Measurements from ENCODE around the gene OTUD6A. TPM values are rescaled to one million over a fixed set of nuclear protein-coding genes. Genes with fewer than 3 reads are reported as not detected.
"Not testable (repeated sequence)": the region's sequence is repeated elsewhere in the genome, so short reads cannot be mapped to it uniquely, and the experiment has no call there.

Gene OTUD6A
- total RNA-seq, 3 donors from 2014 or later, result not detected

- no peaks in the 10 kb centered on the region for H3K27me3 Mint-ChIP-seq (ENCODE audit: low read depth)
- H3K9me3 Mint-ChIP-seq, result no peaks in the 10 kb centered on the region
- ATAC-seq (no peak), DNase-seq (no peak)
- no peak overlapping the region for H3K4me3 Mint-ChIP-seq
- H3K4me1 Mint-ChIP-seq (ENCODE audit: low read depth), result no peaks in the 10 kb centered on the region
- H3K36me3 Mint-ChIP-seq (ENCODE audit: insufficient read depth), result no peaks in the 10 kb centered on the region
Measured at GRCh38 chrX:70079870-70080269, 17.6 kb downstream of the OTUD6A start.

DNA sequence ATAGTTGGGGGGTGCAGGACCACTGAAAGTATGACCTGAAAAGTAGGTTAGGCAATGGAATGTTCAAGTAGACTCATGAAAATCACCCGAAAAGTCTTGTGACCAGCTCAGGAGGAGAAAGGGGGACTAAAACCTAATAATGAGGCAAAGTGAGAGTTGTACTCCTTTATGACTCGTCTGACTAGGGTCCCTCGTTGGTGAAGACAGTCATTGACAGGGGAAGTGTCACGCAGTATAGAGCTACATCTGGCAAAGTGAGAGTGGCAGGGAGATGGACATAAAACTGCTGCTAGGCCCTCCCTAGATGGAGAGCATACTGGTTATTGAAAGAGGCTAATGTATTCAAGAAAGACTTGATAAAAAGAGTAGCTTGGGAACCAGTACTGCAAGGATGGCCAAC is 20.5 kb downstream of the OTUD6A start:
- Mint-ChIP-seq H3K36me3 (ENCODE audit: insufficient read depth) (no peaks in the 10 kb centered on the region), H3K9me3 (no peaks in the 10 kb centered on the region), H3K27me3 (ENCODE audit: low read depth) (no peaks in the 10 kb centered on the region), H3K4me3 (no peak overlapping the region), H3K4me1 (ENCODE audit: low read depth) (no peaks in the 10 kb centered on the region)
- no peak for ATAC-seq
- no peak for DNase-seq

DNA sequence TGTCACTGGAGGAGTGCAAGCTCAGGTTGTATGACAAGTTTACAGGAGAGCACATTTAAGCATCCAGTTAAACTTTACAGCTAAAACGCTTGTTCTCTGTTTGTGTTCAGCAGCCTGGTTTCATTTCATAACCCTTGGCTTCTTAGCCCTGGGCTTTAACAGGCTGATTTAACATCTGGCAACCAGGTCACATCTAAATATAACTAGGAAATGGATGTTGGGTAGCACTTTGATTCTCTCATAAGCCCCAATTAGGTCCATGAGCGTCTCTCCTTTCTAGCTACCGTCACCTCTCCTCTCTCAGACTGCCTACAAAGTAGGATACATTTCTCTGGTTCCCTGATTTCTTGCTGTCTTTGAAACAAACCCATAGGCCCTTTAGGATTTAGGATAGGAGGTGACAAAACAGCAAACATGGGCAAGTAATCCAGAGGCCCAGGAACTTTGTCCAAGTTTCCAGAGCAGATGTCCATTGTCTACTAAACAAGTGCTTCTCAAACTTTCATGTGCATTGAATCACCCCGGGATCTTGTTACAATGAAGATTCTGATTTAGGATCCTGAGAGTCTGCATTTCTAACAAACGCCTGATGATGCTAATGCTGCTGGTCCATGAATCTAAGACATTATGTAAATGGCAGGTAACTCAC is 22.5 kb downstream of the OTUD6A start:
- no peaks in the 10 kb centered on the region for H3K36me3 Mint-ChIP-seq (ENCODE audit: insufficient read depth)
- no peak overlapping the region for H3K4me3 Mint-ChIP-seq
- H3K27me3 Mint-ChIP-seq (ENCODE audit: low read depth), result no peaks in the 10 kb centered on the region
- no peak for ATAC-seq
- no peaks in the 10 kb centered on the region for H3K4me1 Mint-ChIP-seq (ENCODE audit: low read depth)
- no peak for DNase-seq
- no peaks in the 10 kb centered on the region for H3K9me3 Mint-ChIP-seq

DNA sequence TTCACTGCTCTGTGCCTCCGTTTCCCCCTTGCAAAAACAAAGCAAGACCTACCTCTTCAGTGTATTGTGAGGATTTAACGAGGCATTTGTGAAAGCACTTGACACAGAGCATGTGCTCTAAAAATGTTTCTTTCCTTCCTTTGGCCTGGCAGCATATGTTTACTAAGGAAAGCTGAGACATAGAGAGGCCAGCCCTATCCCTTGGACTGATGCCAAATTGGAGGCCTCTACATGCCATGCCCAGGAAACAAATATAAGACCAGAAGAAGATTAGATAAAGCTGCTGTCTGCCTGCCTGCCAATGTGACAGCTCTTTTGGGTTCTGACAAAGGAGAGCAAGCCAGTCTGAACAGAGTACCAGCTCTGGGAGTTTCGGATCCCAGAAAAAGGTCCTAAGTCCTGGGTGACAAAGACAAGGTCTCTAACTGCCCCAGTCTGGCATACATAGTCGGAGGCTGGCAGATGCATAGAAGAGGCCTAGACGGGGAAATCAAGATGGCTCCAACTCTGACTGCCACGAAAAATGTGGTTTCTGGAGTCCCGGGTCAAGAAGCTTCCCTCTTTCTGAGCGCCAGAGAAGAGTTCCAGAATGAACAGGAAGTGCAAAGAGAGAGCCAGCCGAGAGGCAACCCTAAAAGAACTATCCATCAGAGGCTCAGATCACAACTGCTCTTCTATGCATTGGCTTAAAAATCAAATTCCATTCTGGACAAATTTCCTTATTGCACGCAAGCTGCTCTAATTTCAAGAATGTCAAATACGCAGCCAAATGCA is 25.8 kb downstream of the OTUD6A start:
- Mint-ChIP-seq H3K4me3 (no peak overlapping the region), H3K9me3 (no peaks in the 10 kb centered on the region)
- ATAC-seq, result no peak

GRCh38 chrX:70088751-70089150 is 26.5 kb downstream of the OTUD6A start:
- H3K27me3 Mint-ChIP-seq (ENCODE audit: low read depth), result no peaks in the 10 kb centered on the region
- no peaks in the 10 kb centered on the region for H3K4me1 Mint-ChIP-seq (ENCODE audit: low read depth)
- no peaks in the 10 kb centered on the region for H3K9me3 Mint-ChIP-seq
- no peak for ATAC-seq
- no peak for DNase-seq
- H3K4me3 Mint-ChIP-seq, result no peak overlapping the region
- H3K36me3 Mint-ChIP-seq (ENCODE audit: insufficient read depth), result no peaks in the 10 kb centered on the region

More for the DNA sequence above, 25.8 kb downstream of the OTUD6A start:
- Mint-ChIP-seq H3K4me1 (ENCODE audit: low read depth) (no peaks in the 10 kb centered on the region), H3K36me3 (ENCODE audit: insufficient read depth) (no peaks in the 10 kb centered on the region), H3K27me3 (ENCODE audit: low read depth) (no peaks in the 10 kb centered on the region)
- DNase-seq, result no peak

DNA sequence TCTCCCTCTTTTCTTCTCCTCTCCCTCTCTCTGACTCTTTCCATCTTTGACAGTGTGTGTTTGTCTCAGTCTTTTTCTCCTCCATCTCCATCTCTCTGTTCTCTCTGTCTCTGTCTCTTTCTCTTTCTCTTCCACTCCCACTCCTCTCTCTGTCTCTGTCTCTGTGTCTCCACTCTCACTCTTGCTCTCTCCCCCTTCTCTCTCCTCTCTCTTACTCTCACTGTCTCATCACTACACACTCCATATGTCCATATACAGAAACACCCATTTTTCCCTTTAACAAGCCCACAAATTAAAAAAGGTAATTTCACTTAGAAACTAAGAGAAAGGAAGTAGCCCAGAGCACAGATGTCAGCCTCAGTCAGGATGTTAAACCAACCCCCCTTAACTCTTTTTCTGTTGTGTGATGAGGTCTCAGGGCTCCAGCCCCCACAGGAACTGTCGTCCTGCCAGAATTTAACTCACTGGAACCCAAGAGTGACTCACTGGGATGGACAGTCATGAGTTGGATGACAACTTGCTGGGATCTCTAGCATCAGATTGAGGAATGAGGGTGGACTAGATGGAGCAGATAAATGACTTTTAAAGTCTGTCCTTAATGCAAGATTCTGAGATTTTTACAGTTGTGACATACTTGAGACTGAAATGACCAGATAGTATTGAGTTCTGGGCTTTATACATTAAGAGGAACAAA is 27.5 kb downstream of the OTUD6A start:
- Mint-ChIP-seq H3K4me1 (ENCODE audit: low read depth) (no peaks in the 10 kb centered on the region), H3K4me3 (no peak overlapping the region), H3K36me3 (ENCODE audit: insufficient read depth) (no peaks in the 10 kb centered on the region), H3K9me3 (no peaks in the 10 kb centered on the region), H3K27me3 (ENCODE audit: low read depth) (no peaks in the 10 kb centered on the region)
- ATAC-seq (no peak), DNase-seq (no peak)

- no peak overlapping the region for H3K4me3 Mint-ChIP-seq
- no peak for ATAC-seq
- H3K27me3 Mint-ChIP-seq (ENCODE audit: low read depth), result no peaks in the 10 kb centered on the region
- no peaks in the 10 kb centered on the region for H3K9me3 Mint-ChIP-seq
- H3K36me3 Mint-ChIP-seq (ENCODE audit: insufficient read depth), result no peaks in the 10 kb centered on the region
- DNase-seq, result no peak
- no peaks in the 10 kb centered on the region for H3K4me1 Mint-ChIP-seq (ENCODE audit: low read depth)
Measured at GRCh38 chrX:70092247-70092646, 30.0 kb downstream of the OTUD6A start.

GRCh38 chrX:70096052-70096451 is 33.8 kb downstream of the OTUD6A start:
- H3K4me1 Mint-ChIP-seq (ENCODE audit: low read depth), result no peaks in the 10 kb centered on the region
- H3K27me3 Mint-ChIP-seq (ENCODE audit: low read depth), result peaks cover 7% of the 10 kb centered on the region

DNA sequence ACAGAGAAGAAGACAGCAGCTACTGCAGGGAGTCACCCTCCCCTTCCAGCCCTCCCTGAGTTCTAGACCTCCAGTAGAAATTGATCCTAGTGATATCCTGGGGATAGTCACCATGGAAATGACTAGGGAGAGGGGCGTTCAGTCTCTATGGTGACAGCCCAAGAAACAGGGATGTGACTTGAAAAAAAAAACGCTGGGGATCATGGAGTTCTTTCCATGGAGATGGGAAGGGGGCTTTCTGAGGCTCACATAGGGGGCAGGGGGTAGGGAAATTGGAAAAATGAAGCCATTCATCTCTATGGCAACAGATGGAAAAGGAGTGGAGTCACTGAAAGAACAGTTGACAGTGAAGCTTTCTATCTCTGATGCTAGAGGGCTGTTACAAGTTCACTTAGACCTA is 43.0 kb downstream of the OTUD6A start:
- ATAC-seq, result no peak
- Mint-ChIP-seq H3K4me1 (ENCODE audit: low read depth) (no peaks in the 10 kb centered on the region), H3K36me3 (ENCODE audit: insufficient read depth) (no peaks in the 10 kb centered on the region), H3K4me3 (no peak overlapping the region), H3K27me3 (ENCODE audit: low read depth) (peaks cover 3% of the 10 kb centered on the region), H3K9me3 (no peaks in the 10 kb centered on the region)
- no peak for DNase-seq

More at GRCh38 chrX:70096052-70096451, 33.8 kb downstream of the OTUD6A start:
- no peak for ATAC-seq
- Mint-ChIP-seq H3K9me3 (no peaks in the 10 kb centered on the region), H3K36me3 (ENCODE audit: insufficient read depth) (no peaks in the 10 kb centered on the region), H3K4me3 (no peak overlapping the region)
- DNase-seq, result no peak

- not testable (repeated sequence) for H3K4me3 Mint-ChIP-seq; ATAC-seq; DNase-seq; H3K4me1 Mint-ChIP-seq (ENCODE audit: low read depth); H3K36me3 Mint-ChIP-seq (ENCODE audit: insufficient read depth); H3K27me3 Mint-ChIP-seq (ENCODE audit: low read depth)
- peaks cover 12% of the 10 kb centered on the region for H3K9me3 Mint-ChIP-seq
Measured at GRCh38 chrX:70111436-70112026, 49.3 kb downstream of the OTUD6A start.

Other genes starting within 250 kb of the OTUD6A start
- not detected for gene AWAT2, start 12.5 kb upstream of the OTUD6A start, total RNA-seq
- 10 to 100 TPM; 26.2 to 28.5 (median 26.6) TPM for gene IGBP1, start 71.0 kb downstream of the OTUD6A start, total RNA-seq
- not detected for gene DGAT2L6, start 115.0 kb downstream of the OTUD6A start, total RNA-seq
- not detected for gene AWAT1, start 172.2 kb downstream of the OTUD6A start, total RNA-seq
- gene P2RY4, start 197.7 kb downstream of the OTUD6A start, total RNA-seq, result under 1 TPM in 1 of 3 donors, not detected in 2; 0.18 TPM
- gene ARR3, start 205.9 kb downstream of the OTUD6A start, total RNA-seq, result not detected
- gene RAB41, start 219.7 kb downstream of the OTUD6A start, total RNA-seq, result not detected
- 10 to 100 TPM; 16.0 to 19.1 (median 17.1) TPM for gene PDZD11, start 227.5 kb downstream of the OTUD6A start, total RNA-seq
- 1 to 10 TPM; 1.4 to 2.4 (median 2.0) TPM for gene KIF4A, start 227.6 kb downstream of the OTUD6A start, total RNA-seq

Measured in activated T-cell treated with anti-CD3 and anti-CD28 coated beads, Interleukin-2, amount 50 U/mL, for 4 hours (primary cell).